ENCODE data around the gene UBQLNL.

The UBQLNL gene

DNA sequence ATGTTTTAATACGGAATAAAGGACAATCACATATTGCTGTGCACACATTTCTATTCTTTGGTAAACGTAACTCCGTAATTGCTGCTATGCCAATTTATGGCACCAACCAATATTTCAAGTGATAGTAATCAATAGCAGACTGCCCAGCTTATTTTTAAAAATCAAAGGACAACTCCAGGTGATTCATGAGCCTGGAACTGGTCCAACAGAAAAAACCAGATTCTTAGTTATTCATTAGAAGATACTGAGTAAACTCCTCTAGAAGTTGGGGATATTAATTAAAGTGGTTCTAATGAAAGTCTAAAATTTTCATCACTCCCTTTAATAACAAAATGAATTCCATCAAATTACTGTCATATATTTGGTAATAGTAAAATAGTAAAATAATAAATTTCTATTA lies 41.3 kb upstream of the UBQLNL start:
- Histone ChIP-seq H3K4me1 (ENCODE audit: control insufficient read depth, insufficient read depth, low read length) (no peaks in the 10 kb centered on the region), H3K9me3 (ENCODE audit: control insufficient read depth, insufficient read depth, low read depth, low read length) (no peaks in the 10 kb centered on the region), H3K27ac (ENCODE audit: extremely low read depth, low read depth, low read length) (no peak overlapping the region), H3K4me3 (ENCODE audit: low read depth, low read length) (no peak overlapping the region), H3K36me3 (ENCODE audit: control insufficient read depth in 2 of 2, insufficient read depth in 1 of 2, low read length in 2 of 2) (no peaks in the 10 kb centered on the region)
- TF ChIP-seq OVOL3 (tag by site-specific recombination; IDR thresholded peaks at IDR 0.05) (no peak), ZNF133 (tag by site-specific recombination; IDR thresholded peaks at IDR 0.05) (no peak), ZNF292 (tag by site-specific recombination; IDR thresholded peaks at IDR 0.05; ENCODE audit: borderline replicate concordance, low read depth) (no peak)
- POLR2A ChIA-PET, result no interaction called here
- CTCF ChIA-PET, result no interaction called here

DNA sequence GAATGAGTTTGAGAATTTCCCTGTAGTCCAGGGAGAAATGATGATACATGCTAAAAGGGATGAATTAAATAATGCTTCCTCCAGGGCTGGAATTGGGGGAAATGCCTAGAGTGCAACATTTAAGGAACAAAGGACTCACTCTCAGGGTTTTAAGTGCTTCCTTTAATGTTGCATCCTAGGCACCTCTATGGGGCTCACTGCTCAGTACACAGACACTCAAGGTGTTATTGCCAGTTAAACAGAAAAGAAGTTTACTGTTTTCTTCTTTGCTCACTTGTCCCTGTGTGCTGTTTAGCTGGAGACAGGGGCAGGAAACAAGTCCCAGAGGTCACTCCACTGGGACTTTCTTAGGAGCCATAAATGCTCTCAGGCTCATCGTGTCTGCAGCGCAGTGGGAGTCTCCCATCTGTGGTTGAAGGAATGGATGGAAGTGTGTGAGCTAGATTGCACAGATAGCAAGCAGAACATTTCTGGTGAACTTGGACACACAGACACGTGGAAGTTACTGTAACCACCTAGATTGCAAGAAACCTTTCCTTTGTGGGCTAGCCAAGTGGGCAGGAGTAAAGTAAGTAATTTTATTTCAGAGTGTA lies 40.2 kb upstream of the UBQLNL start:
- no peaks in the 10 kb centered on the region for H3K36me3 ChIP-seq (ENCODE audit: control insufficient read depth in 2 of 2, insufficient read depth in 1 of 2, low read length in 2 of 2)
- no peak for TF ChIP-seq ZNF660 (tag by site-specific recombination; IDR thresholded peaks at IDR 0.05)
- TF ChIP-seq ZNF548 (tag by site-specific recombination; IDR thresholded peaks at IDR 0.05), result no peak
- TF ChIP-seq ZNF670 (tag by site-specific recombination; IDR thresholded peaks at IDR 0.05; ENCODE audit: low read depth), result no peak
- no peak for TF ChIP-seq ZNF140 (tag by site-specific recombination; IDR thresholded peaks at IDR 0.05)
- no peak for TF ChIP-seq ZNF169 (tag by site-specific recombination; IDR thresholded peaks at IDR 0.05)
- no peak for TF ChIP-seq ZNF354C (tag by site-specific recombination; IDR thresholded peaks at IDR 0.05; ENCODE audit: borderline replicate concordance, low read depth)
- TF ChIP-seq ZNF335 (tag by site-specific recombination; conservative IDR thresholded peaks at IDR 0.05), result no peak
- no peak for TF ChIP-seq ZNF549 (tag by site-specific recombination; IDR thresholded peaks at IDR 0.05)
- TF ChIP-seq ZNF530 (tag by site-specific recombination; IDR thresholded peaks at IDR 0.05; ENCODE audit: low read depth), result no peak
- no peak for TF ChIP-seq ZNF423 (tag by site-specific recombination; IDR thresholded peaks at IDR 0.05)
- no peak for TF ChIP-seq BCL11B (tag by site-specific recombination; IDR thresholded peaks at IDR 0.05; ENCODE audit: low read depth)
- TF ChIP-seq HOXD13 (CRISPR knock-in tag; IDR thresholded peaks at IDR 0.05; ENCODE audit: borderline replicate concordance), result no peak
- H3K4me1 ChIP-seq (ENCODE audit: control insufficient read depth, insufficient read depth, low read length), result no peaks in the 10 kb centered on the region
- H3K9me3 ChIP-seq (ENCODE audit: control insufficient read depth, insufficient read depth, low read depth, low read length), result no peaks in the 10 kb centered on the region
- H3K27ac ChIP-seq (ENCODE audit: extremely low read depth, low read depth, low read length), result no peak overlapping the region
- H3K4me3 ChIP-seq (ENCODE audit: low read depth, low read length), result no peak overlapping the region
- ChIA-PET POLR2A (no interaction called here), CTCF (interaction anchor here (1.5 kb wide), 1 partner anchor 128 kb away, joined by 7 read pairs; the partner anchor contains the start of gene TRIM5)

DNA sequence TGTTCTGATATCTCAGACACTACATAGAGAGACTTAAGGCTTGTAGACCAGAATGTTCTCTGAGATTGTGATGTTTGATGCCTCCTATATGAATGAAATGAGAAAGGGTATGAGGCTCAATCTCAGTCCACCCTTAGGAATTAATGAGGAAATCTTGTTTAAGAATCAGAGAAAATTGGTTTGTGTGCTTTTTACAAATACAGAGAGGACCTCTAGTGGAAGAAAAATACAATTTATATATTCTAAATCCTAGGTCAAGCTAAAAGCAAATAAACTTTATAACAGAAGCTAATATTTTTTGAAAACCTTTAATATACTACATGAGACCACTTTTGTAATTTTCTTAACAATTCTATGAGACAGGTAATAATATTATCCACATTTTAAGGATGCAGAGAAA lies 36.8 kb upstream of the UBQLNL start:
- POLR2A ChIA-PET, result no interaction called here
- no peak overlapping the region for H3K4me3 ChIP-seq (ENCODE audit: low read depth, low read length)
- H3K4me1 ChIP-seq (ENCODE audit: control insufficient read depth, insufficient read depth, low read length), result no peaks in the 10 kb centered on the region
- H3K9me3 ChIP-seq (ENCODE audit: control insufficient read depth, insufficient read depth, low read depth, low read length), result no peaks in the 10 kb centered on the region
- no peak overlapping the region for H3K27ac ChIP-seq (ENCODE audit: extremely low read depth, low read depth, low read length)
- CTCF ChIA-PET, result interaction anchor here (0.8 kb wide), 1 partner anchor 77 kb away, joined by 5 read pairs; no protein-coding TSS in a partner anchor
- no peaks in the 10 kb centered on the region for H3K36me3 ChIP-seq (ENCODE audit: control insufficient read depth in 2 of 2, insufficient read depth in 1 of 2, low read length in 2 of 2)
- TF ChIP-seq, protein P1, sequence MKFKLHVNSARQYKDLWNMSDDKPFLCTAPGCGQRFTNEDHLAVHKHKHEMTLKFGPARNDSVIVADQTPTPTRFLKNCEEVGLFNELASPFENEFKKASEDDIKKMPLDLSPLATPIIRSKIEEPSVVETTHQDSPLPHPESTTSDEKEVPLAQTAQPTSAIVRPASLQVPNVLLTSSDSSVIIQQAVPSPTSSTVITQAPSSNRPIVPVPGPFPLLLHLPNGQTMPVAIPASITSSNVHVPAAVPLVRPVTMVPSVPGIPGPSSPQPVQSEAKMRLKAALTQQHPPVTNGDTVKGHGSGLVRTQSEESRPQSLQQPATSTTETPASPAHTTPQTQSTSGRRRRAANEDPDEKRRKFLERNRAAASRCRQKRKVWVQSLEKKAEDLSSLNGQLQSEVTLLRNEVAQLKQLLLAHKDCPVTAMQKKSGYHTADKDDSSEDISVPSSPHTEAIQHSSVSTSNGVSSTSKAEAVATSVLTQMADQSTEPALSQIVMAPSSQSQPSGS (tag by site-specific recombination; IDR thresholded peaks at IDR 0.05; ENCODE audit: low read depth), result no peak
- TF ChIP-seq ZNF394 (tag by site-specific recombination; IDR thresholded peaks at IDR 0.05; ENCODE audit: borderline replicate concordance) (no peak), ZSCAN23 (tag by site-specific recombination; IDR thresholded peaks at IDR 0.05) (no peak), ZNF112 (tag by site-specific recombination; IDR thresholded peaks at IDR 0.05) (no peak), KLF8 (tag by site-specific recombination; IDR thresholded peaks at IDR 0.05) (no peak), OSR2 (tag by site-specific recombination; IDR thresholded peaks at IDR 0.05) (no peak), ZBTB7A (tag by site-specific recombination; IDR thresholded peaks at IDR 0.05; ENCODE audit: low read depth) (no peak), ZNF571 (tag by site-specific recombination; IDR thresholded peaks at IDR 0.05) (no peak), ZNF121 (tag by site-specific recombination; IDR thresholded peaks at IDR 0.05) (no peak), ZNF747 (tag by site-specific recombination; IDR thresholded peaks at IDR 0.05) (no peak), ZNF138 (tag by site-specific recombination; IDR thresholded peaks at IDR 0.05; ENCODE audit: borderline replicate concordance) (no peak)
- TF ChIP-seq, protein P2, sequence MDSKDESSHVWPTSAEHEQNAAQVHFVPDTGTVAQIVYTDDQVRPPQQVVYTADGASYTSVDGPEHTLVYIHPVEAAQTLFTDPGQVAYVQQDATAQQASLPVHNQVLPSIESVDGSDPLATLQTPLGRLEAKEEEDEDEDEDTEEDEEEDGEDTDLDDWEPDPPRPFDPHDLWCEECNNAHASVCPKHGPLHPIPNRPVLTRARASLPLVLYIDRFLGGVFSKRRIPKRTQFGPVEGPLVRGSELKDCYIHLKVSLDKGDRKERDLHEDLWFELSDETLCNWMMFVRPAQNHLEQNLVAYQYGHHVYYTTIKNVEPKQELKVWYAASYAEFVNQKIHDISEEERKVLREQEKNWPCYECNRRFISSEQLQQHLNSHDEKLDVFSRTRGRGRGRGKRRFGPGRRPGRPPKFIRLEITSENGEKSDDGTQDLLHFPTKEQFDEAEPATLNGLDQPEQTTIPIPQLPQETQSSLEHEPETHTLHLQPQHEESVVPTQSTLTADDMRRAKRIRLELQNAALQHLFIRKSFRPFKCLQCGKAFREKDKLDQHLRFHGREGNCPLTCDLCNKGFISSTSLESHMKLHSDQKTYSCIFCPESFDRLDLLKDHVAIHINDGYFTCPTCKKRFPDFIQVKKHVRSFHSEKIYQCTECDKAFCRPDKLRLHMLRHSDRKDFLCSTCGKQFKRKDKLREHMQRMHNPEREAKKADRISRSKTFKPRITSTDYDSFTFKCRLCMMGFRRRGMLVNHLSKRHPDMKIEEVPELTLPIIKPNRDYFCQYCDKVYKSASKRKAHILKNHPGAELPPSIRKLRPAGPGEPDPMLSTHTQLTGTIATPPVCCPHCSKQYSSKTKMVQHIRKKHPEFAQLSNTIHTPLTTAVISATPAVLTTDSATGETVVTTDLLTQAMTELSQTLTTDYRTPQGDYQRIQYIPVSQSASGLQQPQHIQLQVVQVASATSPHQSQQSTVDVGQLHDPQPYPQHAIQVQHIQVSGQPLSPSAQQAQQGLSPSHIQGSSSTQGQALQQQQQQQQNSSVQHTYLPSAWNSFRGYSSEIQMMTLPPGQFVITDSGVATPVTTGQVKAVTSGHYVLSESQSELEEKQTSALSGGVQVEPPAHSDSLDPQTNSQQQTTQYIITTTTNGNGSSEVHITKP (tag by site-specific recombination; IDR thresholded peaks at IDR 0.05), result no peak
- TF ChIP-seq, protein P3, sequence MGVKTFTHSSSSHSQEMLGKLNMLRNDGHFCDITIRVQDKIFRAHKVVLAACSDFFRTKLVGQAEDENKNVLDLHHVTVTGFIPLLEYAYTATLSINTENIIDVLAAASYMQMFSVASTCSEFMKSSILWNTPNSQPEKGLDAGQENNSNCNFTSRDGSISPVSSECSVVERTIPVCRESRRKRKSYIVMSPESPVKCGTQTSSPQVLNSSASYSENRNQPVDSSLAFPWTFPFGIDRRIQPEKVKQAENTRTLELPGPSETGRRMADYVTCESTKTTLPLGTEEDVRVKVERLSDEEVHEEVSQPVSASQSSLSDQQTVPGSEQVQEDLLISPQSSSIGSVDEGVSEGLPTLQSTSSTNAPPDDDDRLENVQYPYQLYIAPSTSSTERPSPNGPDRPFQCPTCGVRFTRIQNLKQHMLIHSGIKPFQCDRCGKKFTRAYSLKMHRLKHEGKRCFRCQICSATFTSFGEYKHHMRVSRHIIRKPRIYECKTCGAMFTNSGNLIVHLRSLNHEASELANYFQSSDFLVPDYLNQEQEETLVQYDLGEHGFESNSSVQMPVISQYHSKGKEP (tag by site-specific recombination; IDR thresholded peaks at IDR 0.05), result no peak

Data from HEK293 (cell line).